ENCODE data around the gene TRIM8. TPM values are rescaled to one million over a fixed set of nuclear protein-coding genes. Genes with fewer than 3 reads are reported as not detected.
A peak's percentile ranks its signal among the peaks of the same experiment; 100 is the strongest.

TRIM8 gene
- total RNA-seq, 6 experiments from 2014 or later = 34.7 to 99.8 (median 41.2) TPM

- intact Hi-C loops (cut with DNase I) = no loop called here
- Histone ChIP-seq H3K27me3 (no peaks in the 10 kb centered on the region), H3K36me3 (peaks cover 0 to under 1% (median 0%) of the 10 kb centered on the region in 4 donors), H3K4me3 (no peak overlapping the region), H3K27ac (no peak overlapping the region), H3K9me3 (no peaks in the 10 kb centered on the region), H3K4me1 (peaks cover 0 to 46% (median 18%) of the 10 kb centered on the region in 4 donors)
- TF ChIP-seq POLR2A (IDR thresholded peaks at IDR 0.05) (no peak), CTCF (IDR thresholded peaks at IDR 0.05) (no peak)
- 60% methylated on average over 1 of the region's 12 CpGs for WGBS (ENCODE audit: insufficient coverage, low coverage, low lambda C conversion rate, missing lambda C conversion rate)
- DNase-seq (peak in 1 of 3 donors; percentile 16), ATAC-seq (no peak)
These were observed 4.1 kb downstream of the TRIM8 start for GRCh38 chr10:102648269-102648888.

GRCh38 chr10:102648889-102649796 lies 4.9 kb downstream of the TRIM8 start:
- H3K4me1 ChIP-seq = peaks cover 0 to 46% (median 18%) of the 10 kb centered on the region in 4 donors
- intact Hi-C loops (cut with DNase I) = no loop called here
- H3K27ac ChIP-seq = no peak overlapping the region
- DNase-seq = peak in 1 of 3 donors; percentile 26
- H3K9me3 ChIP-seq = no peaks in the 10 kb centered on the region
- no peak overlapping the region for H3K4me3 ChIP-seq
- peaks cover 0 to 6% (median 0%) of the 10 kb centered on the region in 4 donors for H3K36me3 ChIP-seq
- no peaks in the 10 kb centered on the region for H3K27me3 ChIP-seq
- ATAC-seq = no peak
- WGBS (ENCODE audit: insufficient coverage, low coverage, low lambda C conversion rate, missing lambda C conversion rate) = 22% methylated on average over 5 of the region's 25 CpGs
- TF ChIP-seq POLR2A (IDR thresholded peaks at IDR 0.05) (no peak), CTCF (IDR thresholded peaks at IDR 0.05) (no peak)

DNA sequence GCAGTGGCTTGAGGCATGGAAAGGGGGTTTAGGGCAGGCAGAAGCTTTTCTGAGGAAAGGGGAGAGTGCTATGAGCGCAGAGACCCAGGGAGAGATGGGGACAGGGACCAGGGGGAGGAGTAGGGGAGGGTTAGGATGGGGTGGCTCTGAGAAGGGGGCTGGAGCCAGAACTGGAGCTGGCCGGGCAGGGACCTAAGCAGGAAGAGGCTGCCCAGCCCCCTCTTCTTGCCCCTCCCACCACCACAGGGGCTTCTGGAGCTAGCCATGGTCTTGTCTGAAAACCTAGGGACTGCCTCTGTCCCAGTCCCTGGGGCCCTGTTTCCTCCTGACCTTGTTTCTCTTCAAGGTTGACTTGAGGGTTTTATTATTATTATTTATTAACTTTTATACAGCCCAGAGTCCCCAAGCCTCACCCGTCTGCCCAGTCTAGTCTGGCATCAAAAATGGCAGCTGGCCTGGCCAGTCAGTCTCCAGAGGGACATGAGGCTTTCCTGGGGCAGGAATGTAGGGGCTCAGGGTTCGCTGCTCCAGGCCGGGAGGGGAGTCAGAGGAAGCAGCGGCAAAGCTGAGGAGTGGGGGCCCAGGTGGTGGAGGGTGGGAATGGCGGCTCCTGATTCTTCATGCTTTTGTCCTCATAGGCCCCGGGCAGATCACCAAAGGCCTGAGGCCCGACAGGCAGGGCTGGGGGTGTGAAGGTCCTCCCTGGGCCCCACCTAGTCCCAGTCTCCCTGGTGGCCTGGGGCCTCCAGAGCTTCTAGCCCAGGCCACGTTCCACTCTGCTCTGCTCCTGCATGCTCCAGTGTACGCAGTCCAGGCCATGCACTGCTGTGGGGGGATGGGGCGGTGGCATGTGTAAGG lies 5.7 kb downstream of the TRIM8 start:
- no peak overlapping the region for H3K27ac ChIP-seq
- H3K9me3 ChIP-seq = no peaks in the 10 kb centered on the region
- ATAC-seq (no peak), DNase-seq (peak in 1 of 3 donors; percentile 20)
- peaks cover 0 to 46% (median 18%) of the 10 kb centered on the region in 4 donors for H3K4me1 ChIP-seq
- TF ChIP-seq POLR2A (IDR thresholded peaks at IDR 0.05) (no peak), CTCF (IDR thresholded peaks at IDR 0.05) (no peak)
- 79% methylated on average over 6 of the region's 12 CpGs for WGBS (ENCODE audit: insufficient coverage, low coverage, low lambda C conversion rate, missing lambda C conversion rate)
- no peak overlapping the region for H3K4me3 ChIP-seq
- no peaks in the 10 kb centered on the region for H3K27me3 ChIP-seq
- H3K36me3 ChIP-seq = peaks cover 0 to 13% (median under 1%) of the 10 kb centered on the region in 4 donors
- intact Hi-C loops (cut with DNase I) = no loop called here
